ENCODE data around the gene RAB3C.

DNA sequence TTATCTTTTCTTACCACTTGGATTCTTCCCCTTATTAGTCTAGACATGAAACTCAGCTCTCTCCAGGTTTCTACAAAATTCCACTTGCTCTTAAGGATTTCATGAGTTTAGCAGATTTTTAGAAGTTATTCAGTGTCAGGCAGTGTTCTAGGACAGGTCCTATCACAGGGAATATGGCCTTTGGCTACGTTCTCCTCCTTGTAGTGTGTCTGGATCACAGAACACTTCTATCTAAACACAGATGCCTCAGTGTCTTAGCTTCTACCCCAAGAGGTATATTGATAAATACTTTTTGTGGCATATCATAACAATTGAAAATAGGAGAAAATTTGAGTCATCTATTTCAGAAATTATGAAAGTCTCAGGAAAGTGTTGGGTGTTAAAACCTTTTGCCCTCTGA lies 15.6 kb downstream of the RAB3C start:
- TF ChIP-seq, protein P1, sequence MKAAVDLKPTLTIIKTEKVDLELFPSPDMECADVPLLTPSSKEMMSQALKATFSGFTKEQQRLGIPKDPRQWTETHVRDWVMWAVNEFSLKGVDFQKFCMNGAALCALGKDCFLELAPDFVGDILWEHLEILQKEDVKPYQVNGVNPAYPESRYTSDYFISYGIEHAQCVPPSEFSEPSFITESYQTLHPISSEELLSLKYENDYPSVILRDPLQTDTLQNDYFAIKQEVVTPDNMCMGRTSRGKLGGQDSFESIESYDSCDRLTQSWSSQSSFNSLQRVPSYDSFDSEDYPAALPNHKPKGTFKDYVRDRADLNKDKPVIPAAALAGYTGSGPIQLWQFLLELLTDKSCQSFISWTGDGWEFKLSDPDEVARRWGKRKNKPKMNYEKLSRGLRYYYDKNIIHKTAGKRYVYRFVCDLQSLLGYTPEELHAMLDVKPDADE (IDR thresholded peaks at IDR 0.05): no peak
- TF ChIP-seq EZH2 (IDR thresholded peaks at IDR 0.05; ENCODE audit: low read depth, unreplicated experiment) (no peak), ZNF331 (CRISPR knock-in tag; IDR thresholded peaks at IDR 0.05; ENCODE audit: low read depth) (no peak), ZNF114 (CRISPR knock-in tag; IDR thresholded peaks at IDR 0.05) (no peak)
- TF ChIP-seq, protein P2, sequence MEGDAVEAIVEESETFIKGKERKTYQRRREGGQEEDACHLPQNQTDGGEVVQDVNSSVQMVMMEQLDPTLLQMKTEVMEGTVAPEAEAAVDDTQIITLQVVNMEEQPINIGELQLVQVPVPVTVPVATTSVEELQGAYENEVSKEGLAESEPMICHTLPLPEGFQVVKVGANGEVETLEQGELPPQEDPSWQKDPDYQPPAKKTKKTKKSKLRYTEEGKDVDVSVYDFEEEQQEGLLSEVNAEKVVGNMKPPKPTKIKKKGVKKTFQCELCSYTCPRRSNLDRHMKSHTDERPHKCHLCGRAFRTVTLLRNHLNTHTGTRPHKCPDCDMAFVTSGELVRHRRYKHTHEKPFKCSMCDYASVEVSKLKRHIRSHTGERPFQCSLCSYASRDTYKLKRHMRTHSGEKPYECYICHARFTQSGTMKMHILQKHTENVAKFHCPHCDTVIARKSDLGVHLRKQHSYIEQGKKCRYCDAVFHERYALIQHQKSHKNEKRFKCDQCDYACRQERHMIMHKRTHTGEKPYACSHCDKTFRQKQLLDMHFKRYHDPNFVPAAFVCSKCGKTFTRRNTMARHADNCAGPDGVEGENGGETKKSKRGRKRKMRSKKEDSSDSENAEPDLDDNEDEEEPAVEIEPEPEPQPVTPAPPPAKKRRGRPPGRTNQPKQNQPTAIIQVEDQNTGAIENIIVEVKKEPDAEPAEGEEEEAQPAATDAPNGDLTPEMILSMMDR (conservative IDR thresholded peaks at IDR 0.05; ENCODE audit: low read depth in 2 of 2): no peak
